Epithelial cell of proximal tubule (primary cell): ENCODE results near the gene TTC39C. TPM values are rescaled to one million over a fixed set of nuclear protein-coding genes. Genes with fewer than 3 reads are reported as not detected.
"Not testable (repeated sequence)": the region's sequence is repeated elsewhere in the genome, so short reads cannot be mapped to it uniquely, and the experiment has no call there.

Experiments used
- DNase-seq: peaks from one replicate; pipeline ENCODE4 v3.0.0-alpha.2; 2011; ENCODE audit warnings: low read depth
- H3K4me3 ChIP-seq: 2 replicates; pipeline ENCODE4 v1.5.1; 2011; ENCODE audit warnings: low read depth, mild to moderate bottlenecking, low read length
- total RNA-seq: library from RNA; depleted of rRNA; stranded (reverse); fragments of >200 nt; gene quantifications from 2 replicates; pipeline ENCODE4 v1.2.3, GENCODE V29; 2015
- TF ChIP-seq, protein P1 (sequence below): conservative IDR thresholded peaks from 2 replicates; pipeline ENCODE4 v1.5.1; 2012; ENCODE audit warnings: low read depth, mild to moderate bottlenecking, low read length

Gene TTC39C
- total RNA-seq, 1 donor from 2014 or later, result 11.2 TPM

DNA sequence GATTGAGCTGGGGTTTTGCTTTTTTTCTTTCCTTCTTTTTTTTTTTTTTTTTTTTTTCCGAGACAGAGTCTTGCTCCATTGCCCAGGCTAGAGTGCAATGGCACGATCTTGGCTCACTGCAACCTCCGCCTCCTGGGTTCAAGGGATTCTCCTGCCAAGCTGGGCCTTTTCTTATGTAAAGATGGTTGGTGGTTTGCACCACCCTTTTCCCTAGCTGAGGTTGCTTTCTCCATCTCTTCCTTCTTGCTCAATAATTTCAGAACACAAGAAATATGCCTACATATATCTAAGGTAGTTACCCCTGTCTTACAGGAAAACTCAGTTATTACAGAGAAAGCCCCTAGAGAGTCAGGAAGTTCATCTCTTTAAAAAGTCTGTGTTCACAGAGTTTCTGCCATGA lies 7.0 kb downstream of the TTC39C start:
- H3K4me3 ChIP-seq, result no peak overlapping the region
- DNase-seq, result no peak
- TF ChIP-seq, protein P1, sequence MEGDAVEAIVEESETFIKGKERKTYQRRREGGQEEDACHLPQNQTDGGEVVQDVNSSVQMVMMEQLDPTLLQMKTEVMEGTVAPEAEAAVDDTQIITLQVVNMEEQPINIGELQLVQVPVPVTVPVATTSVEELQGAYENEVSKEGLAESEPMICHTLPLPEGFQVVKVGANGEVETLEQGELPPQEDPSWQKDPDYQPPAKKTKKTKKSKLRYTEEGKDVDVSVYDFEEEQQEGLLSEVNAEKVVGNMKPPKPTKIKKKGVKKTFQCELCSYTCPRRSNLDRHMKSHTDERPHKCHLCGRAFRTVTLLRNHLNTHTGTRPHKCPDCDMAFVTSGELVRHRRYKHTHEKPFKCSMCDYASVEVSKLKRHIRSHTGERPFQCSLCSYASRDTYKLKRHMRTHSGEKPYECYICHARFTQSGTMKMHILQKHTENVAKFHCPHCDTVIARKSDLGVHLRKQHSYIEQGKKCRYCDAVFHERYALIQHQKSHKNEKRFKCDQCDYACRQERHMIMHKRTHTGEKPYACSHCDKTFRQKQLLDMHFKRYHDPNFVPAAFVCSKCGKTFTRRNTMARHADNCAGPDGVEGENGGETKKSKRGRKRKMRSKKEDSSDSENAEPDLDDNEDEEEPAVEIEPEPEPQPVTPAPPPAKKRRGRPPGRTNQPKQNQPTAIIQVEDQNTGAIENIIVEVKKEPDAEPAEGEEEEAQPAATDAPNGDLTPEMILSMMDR, result no peak

DNA sequence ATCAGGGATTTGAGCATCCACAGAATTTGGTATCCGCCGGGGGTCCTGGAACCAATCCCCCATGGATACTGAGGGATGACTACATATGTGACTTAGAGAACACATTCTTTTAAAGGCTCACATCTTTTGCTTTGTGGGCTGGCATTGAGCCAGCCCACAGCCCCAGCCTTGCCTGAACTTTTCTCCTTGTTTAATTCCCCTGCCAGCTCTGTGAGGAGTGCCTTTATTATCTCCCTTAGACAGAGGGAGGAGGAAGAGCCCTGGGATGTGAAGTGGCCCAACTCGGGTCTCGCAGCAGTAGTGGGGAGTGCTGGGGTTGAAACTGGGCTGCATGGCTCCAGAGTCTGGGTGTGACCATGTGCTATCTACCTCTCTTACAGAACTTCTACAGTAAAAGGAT lies 7.6 kb downstream of the TTC39C start:
- H3K4me3 ChIP-seq, result no peak overlapping the region
- TF ChIP-seq, protein P1, result no peak
- DNase-seq, result no peak

DNA sequence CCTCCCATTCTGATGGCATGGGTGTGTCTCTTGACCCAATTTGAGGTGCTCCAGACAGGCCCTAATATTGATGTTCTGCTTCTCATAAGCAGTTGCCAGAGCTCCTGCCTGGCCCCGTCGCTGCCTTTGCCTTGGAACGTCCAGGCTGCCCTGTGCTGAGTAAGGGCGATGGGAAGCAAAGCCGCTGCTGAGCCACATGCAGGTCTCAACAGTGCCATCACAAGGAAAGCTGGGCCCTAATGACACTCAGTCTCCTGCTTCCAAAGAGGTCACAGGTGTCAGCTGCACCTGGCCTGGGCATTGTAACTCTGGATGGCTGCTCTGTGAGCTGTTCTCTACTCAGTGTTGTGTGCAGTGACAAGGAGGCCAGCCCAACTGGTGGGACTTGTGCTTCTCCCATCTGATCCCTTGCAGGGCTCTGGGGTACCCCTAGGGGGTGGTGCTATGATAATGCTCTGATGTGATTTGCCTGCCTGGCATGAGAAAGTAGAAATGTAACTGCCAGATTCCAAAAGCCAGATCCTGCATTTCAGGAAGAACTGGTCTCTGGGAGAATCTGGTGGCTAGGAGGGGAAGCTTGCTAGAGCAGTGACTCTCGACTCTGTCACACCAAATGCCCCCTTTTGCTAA lies 8.7 kb downstream of the TTC39C start:
- TF ChIP-seq, protein P1, result peak; percentile 24
- no peak for DNase-seq
- H3K4me3 ChIP-seq, result no peak overlapping the region

DNA sequence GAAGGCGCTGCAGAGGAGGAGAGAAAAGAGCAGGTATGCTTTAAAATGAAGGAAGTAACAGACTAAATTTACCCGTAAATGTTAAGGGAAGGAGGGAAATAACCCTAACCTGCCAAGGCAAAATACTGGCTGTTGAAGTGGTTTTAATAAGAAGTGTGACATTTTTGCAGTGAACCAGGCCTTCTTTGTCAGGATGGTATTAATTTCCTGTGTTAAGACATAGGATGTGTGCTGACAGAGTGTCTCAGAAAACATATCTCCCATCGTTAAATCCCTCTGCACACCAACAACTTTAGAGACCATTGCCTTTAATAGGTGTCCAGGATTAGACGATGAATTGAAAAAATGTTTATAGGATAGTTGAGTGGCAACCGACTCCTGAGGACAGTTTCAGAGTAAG lies 9.9 kb downstream of the TTC39C start:
- H3K4me3 ChIP-seq, result no peak overlapping the region
- TF ChIP-seq, protein P1, result no peak
- no peak for DNase-seq

DNA sequence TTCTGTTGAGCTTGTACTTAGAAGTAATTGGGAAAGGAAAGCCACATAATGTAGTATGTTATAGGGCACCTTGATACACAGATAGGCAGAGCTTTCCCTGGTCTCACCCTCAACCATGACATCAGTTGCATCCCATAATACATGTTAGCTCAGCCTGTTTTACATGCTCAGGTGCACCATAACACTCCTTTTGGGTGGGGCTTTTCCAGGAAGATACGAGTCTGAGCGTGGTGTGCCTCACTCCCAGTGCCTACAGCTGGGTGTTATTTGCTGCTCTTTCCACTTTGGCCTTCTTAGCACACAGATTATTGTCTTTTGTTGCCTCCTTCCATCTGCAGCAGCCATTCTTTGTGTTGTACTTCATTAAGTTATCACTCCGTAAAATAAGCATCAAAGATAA lies 11.9 kb downstream of the TTC39C start:
- DNase-seq, result no peak
- H3K4me3 ChIP-seq, result no peak overlapping the region
- TF ChIP-seq, protein P1, result no peak

DNA sequence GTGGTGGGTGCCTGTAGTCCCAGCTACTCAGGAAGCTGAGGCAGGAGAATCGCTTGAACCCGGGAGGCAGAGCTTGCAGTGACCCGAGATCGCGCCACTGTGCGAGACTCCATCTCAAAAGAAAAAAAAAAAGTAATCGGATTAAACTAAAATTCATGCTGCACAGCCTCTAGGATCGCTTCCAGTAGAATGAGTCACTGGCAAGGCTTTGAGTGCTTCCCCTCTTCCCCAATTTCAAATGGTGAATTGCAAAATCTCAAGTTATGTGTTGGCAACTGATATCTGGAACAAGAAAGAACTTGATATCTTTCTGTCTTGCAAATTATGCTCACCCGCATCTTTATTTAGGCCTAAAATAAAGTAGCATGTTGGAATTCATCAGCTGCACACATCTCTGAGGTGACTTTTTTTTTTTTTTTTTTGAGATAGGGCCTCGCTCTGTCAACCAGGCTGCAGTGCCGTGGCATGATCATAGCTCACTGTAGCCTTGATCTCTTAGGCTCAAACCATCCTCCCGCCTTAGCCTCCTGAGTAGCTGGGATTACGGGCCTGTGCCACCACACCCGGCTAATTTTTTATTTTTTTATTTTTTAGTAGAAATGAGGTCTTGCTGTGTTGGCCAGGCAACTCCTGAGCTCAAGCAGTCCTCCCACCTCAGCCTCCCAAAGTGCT lies 12.7 kb downstream of the TTC39C start:
- no peak for DNase-seq

DNA sequence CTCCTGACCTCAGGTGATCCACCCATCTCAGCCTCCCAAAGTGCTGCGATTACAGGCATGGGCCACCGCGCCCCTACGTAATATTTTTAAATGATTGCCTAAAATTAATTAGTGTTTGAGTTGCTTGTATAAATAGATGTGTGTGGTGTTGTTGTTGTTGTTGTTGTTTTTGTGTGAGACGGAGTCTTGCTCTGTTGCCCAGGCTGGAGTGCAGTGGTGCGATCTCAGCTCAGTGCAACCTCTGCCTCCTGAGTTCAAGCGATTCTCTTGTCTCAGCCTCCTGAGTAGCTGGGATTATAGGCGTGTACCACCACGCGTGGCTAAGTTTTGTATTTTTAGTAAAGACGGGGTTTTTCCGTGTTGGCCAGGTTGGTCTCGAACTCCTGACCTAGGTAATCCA lies 14.4 kb downstream of the TTC39C start:
- H3K4me3 ChIP-seq, DNase-seq: not testable (repeated sequence)

More for the DNA sequence above, 12.7 kb downstream of the TTC39C start:
- no peak overlapping the region for H3K4me3 ChIP-seq
- TF ChIP-seq, protein P1, result no peak
